Heart right ventricle (tissue), 16 donors: ENCODE data around the gene IP6K1. TPM values are rescaled to one million over a fixed set of nuclear protein-coding genes. Genes with fewer than 3 reads are reported as not detected.

Source experiments
- ATAC-seq, 8 donors: fragments of 200-7000 bp; cut with Tn5 transposase; one replicate each; pipeline ENCODE4 v1.9.1; 2020; ENCODE audit warnings: mild to moderate bottlenecking in 8 of 8, moderate library complexity in 8 of 8, moderate number of reproducible peaks in 1 of 8
- DNase-seq, 2 donors: peaks; one replicate each; pipeline ENCODE4 v3.0.0-alpha.2; 2020
- H3K27ac ChIP-seq, 10 donors: fragments of 200-600 bp; sonication (generic) in 2 of 10; one replicate each; pipeline versions ENCODE4 v1.5.0 to v1.8.0; 2020 to 2022; ENCODE audit warnings: mild to moderate bottlenecking in 3 of 10
- H3K27me3 ChIP-seq, 7 donors: fragments of 200-600 bp; one replicate each; pipeline ENCODE4 v1.8.0; 2021 to 2022; ENCODE audit warnings: mild to moderate bottlenecking in 2 of 7
- H3K36me3 ChIP-seq, 9 donors: fragments of 200-600 bp; sonication (generic) in 1 of 9; one replicate each; pipeline versions ENCODE4 v1.5.0 to v1.8.0; 2020 to 2022; ENCODE audit warnings: mild to moderate bottlenecking in 2 of 9
- H3K4me1 ChIP-seq, 9 donors: fragments of 200-600 bp; sonication (generic) in 1 of 9; one replicate each; pipeline versions ENCODE4 v1.5.0 to v1.8.0; 2020 to 2022; ENCODE audit warnings: mild to moderate bottlenecking in 4 of 9
- H3K4me3 ChIP-seq, 10 donors: fragments of 200-600 bp; sonication (generic) in 2 of 10; one replicate each; pipeline versions ENCODE4 v1.5.0 to v1.8.0; 2020 to 2022; ENCODE audit warnings: mild to moderate bottlenecking in 7 of 10, moderate library complexity in 2 of 10
- H3K9me3 ChIP-seq, 11 donors: fragments of 200-600 bp in 10 of 11; sonication (generic) in 2 of 11; one replicate each; pipeline versions ENCODE4 v1.5.0 to v1.8.0; 2013 to 2022; ENCODE audit warnings: mild to moderate bottlenecking in 2 of 11, control low read depth in 1 of 11, moderate library complexity in 1 of 11
- WGBS, 2 donors: extraction: QIAGEN DNeasy Blood & Tissue Kit; methylation state at CpG; one replicate each; pipeline ENCODE4 v1.1.7; 2013; ENCODE audit warnings: inconsistent platforms in 1 of 2; 5-methylcytosine and 5-hydroxymethylcytosine counted together
- intact Hi-C, 10 donors: fragments of 100-400 bp; cut with DNase I; formaldehyde crosslinking; loops; one replicate each; pipeline versions ENCODE4 v1.11.1 to v1.14.2; 2022
- polyA plus RNA-seq, 2 donors: library from polyadenylated mRNA; stranded (reverse); fragments of 200-250 nt; gene quantifications; one replicate each; pipeline ENCODE4 v1.2.3, GENCODE V29; 2013
- total RNA-seq, 10 donors: library from RNA; stranded (reverse); fragmentation: NEBNext Ultra II Directional in 3 of 10; extraction: Animal tissue kit (Norgen Biotek cat#: 25700) in 3 of 10; gene quantifications; one replicate each; pipeline versions ENCODE4 v1.2.1 to v1.2.4, GENCODE V29; 2021 to 2023
- TF ChIP-seq, protein P1 (sequence below), 9 donors: fragments of 200-600 bp; sonication (generic) in 2 of 9; IDR thresholded peaks; one replicate each; pipeline versions ENCODE4 v1.5.0 to v1.8.0; 2021 to 2022; ENCODE audit warnings: antibody characterized with exemption in 9 of 9, mild to moderate bottlenecking in 5 of 9, moderate library complexity in 1 of 9
- donor health status: Arrhythmogenic right ventricular cardiomyopathy.
- donor health status: ischemic (EF 13 %, LVEDD 7.1; RV severe dilation, severe dysfunction).
- donor health status: healthy with polysubstance abuse.
- donor health status: DM: no; HTN: yes; CAD: no.
- donor health status: DM: no; HTN: no; CAD: no.
- donor health status: ischemic (EF 25% LVEDD 6.9; RV normal size, moderate dysfunction).
- donor health status: ischemic (EF 25% LVEDD 5.7; RV mildly dilated, moderate dysfunction).
- donor health status: healthy.
- donor health status: DM: yes; HTN: yes; CAD: no.
- donor health status: Ischemic cardiomyopathy.
- donor health status: ischemic (EF 35%, LVEDD 5.7; RV mildly dilated, moderate dysfunction).
- donor health status: nonischemic (EF 11% LVEDD 7.7; RV severe dilation, severe dysfunction).
- donor health status: DM: yes; HTN: yes; CAD: no.
- donor health status: PGD.
- donor health status: ischemic (EF 29% LVEDD 5.4; RV normal size, mild dysfunction).
- donor health status: nonischemic (EF 23%, LVEDD 6.1; RV moderate dilation, normal function).

The IP6K1 gene
- total and polyA plus RNA-seq, 12 donors: 9.0 to 24.4 (median 16.5) TPM

GRCh38 chr3:49805897-49806701, 19.8 kb upstream of the IP6K1 start:
- Histone ChIP-seq H3K9me3 (no peaks in the 10 kb centered on the region), H3K4me1 (peaks cover 34 to 57% (median 51%) of the 10 kb centered on the region in 9 donors), H3K4me3 (peak overlapping the region in 7 of 10 donors; percentile 1 to 99 (median 80)), H3K27ac (peak overlapping the region; percentile 68 to 99 (median 97)), H3K36me3 (peaks cover 0 to 36% (median 14%) of the 10 kb centered on the region in 9 donors), H3K27me3 (no peaks in the 10 kb centered on the region)
- intact Hi-C loops: loop anchor here in 2 of 10 donors (2.0 kb wide), 1 partner anchor 33 kb away; no protein-coding TSS in a partner anchor
- DNase-seq (peak; percentile 49 to 77), ATAC-seq (peak in 7 of 8 donors; percentile 0 to 52 (median 35))
- TF ChIP-seq, protein P1, sequence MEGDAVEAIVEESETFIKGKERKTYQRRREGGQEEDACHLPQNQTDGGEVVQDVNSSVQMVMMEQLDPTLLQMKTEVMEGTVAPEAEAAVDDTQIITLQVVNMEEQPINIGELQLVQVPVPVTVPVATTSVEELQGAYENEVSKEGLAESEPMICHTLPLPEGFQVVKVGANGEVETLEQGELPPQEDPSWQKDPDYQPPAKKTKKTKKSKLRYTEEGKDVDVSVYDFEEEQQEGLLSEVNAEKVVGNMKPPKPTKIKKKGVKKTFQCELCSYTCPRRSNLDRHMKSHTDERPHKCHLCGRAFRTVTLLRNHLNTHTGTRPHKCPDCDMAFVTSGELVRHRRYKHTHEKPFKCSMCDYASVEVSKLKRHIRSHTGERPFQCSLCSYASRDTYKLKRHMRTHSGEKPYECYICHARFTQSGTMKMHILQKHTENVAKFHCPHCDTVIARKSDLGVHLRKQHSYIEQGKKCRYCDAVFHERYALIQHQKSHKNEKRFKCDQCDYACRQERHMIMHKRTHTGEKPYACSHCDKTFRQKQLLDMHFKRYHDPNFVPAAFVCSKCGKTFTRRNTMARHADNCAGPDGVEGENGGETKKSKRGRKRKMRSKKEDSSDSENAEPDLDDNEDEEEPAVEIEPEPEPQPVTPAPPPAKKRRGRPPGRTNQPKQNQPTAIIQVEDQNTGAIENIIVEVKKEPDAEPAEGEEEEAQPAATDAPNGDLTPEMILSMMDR (IDR thresholded peaks at IDR 0.05): no peak
- WGBS, 2 donors: 32 to 37% methylated on average over 11 of the region's 11 CpGs

GRCh38 chr3:49805367-49805782, 19.0 kb upstream of the IP6K1 start:
- ATAC-seq: peak; percentile 68 to 84 (median 76)
- 9 to 14% methylated on average over 3 of the region's 3 CpGs for WGBS, 2 donors
- Histone ChIP-seq H3K36me3 (peaks cover 0 to 29% (median 12%) of the 10 kb centered on the region in 9 donors), H3K27me3 (no peaks in the 10 kb centered on the region), H3K27ac (peak overlapping the region; percentile 68 to 99 (median 97)), H3K9me3 (no peaks in the 10 kb centered on the region), H3K4me1 (peaks cover 34 to 56% (median 51%) of the 10 kb centered on the region in 9 donors), H3K4me3 (peak overlapping the region in 8 of 10 donors; percentile 1 to 99 (median 82))
- TF ChIP-seq, protein P1 (IDR thresholded peaks at IDR 0.05): peak in 1 of 9 donors; percentile 9
- intact Hi-C loops: loop anchor here in 2 of 10 donors (2.0 kb wide), 1 partner anchor 33 kb away; no protein-coding TSS in a partner anchor
- peak; percentile 85 to 95 for DNase-seq

DNA sequence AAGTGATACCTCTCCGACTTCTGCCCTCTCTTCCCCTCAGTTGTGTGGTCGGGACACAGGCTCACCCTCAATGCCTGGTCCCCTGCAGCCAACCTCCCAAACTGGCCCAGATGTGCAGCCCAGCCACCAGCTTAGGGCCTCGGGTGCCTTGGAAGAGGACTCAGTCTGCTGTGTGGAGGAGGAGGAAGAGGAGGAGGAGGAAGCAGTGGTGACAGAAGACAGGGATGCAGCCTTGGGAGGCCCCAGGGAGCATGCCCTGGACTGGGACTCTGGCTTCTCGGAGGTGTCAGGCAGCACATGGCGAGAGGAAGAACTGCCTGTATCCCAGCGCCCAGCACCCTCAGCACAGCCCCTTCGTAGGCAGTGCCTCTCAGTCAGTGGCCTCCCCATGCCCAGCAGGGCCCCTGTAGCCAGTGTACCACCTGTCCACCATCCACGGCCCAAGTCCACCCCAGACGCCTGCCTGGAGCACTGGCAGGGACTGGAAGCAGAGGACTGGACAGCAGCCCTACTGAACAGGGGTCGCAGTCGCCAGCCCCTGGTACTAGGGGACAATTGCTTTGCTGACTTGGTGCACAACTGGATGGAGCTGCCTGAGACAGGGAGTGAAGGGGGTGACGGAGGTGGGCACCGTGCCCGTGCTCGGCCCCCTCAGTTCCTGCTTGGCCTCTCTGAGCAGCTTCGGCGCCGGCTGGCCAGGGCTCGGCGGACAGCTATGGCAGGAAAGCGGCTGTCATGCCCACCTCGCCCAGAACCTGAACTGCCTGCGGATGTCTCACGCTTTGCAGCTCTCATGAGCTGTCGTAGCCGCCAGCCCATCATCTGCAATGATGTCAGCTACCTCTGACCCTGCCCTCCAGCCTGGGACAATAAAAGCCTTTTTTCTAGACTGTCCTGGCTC, 18.0 kb upstream of the IP6K1 start:
- Histone ChIP-seq H3K36me3 (peaks cover 0 to 19% (median 3%) of the 10 kb centered on the region in 9 donors), H3K9me3 (no peaks in the 10 kb centered on the region), H3K27ac (peak overlapping the region; percentile 68 to 99 (median 97)), H3K4me1 (peaks cover 34 to 56% (median 51%) of the 10 kb centered on the region in 9 donors), H3K27me3 (no peaks in the 10 kb centered on the region), H3K4me3 (peak overlapping the region; percentile 55 to 99 (median 89))
- ATAC-seq (no peak), DNase-seq (peak; percentile 23 to 41)
- 37 to 48% methylated on average over 26 of the region's 26 CpGs for WGBS, 2 donors
- intact Hi-C loops: loop anchor here in 6 of 10 donors (2.0 to 5.0 kb wide), 3 partner anchors 34 to 103 kb away; no protein-coding TSS in a partner anchor
- TF ChIP-seq, protein P1 (IDR thresholded peaks at IDR 0.05): no peak
